ENCODE measurements around the gene BTRC. TPM values are rescaled to one million over a fixed set of nuclear protein-coding genes. Genes with fewer than 3 reads are reported as not detected.

The BTRC gene
- total RNA-seq, 2 donors from 2014 or later = 8.8 to 9.9 TPM

DNA sequence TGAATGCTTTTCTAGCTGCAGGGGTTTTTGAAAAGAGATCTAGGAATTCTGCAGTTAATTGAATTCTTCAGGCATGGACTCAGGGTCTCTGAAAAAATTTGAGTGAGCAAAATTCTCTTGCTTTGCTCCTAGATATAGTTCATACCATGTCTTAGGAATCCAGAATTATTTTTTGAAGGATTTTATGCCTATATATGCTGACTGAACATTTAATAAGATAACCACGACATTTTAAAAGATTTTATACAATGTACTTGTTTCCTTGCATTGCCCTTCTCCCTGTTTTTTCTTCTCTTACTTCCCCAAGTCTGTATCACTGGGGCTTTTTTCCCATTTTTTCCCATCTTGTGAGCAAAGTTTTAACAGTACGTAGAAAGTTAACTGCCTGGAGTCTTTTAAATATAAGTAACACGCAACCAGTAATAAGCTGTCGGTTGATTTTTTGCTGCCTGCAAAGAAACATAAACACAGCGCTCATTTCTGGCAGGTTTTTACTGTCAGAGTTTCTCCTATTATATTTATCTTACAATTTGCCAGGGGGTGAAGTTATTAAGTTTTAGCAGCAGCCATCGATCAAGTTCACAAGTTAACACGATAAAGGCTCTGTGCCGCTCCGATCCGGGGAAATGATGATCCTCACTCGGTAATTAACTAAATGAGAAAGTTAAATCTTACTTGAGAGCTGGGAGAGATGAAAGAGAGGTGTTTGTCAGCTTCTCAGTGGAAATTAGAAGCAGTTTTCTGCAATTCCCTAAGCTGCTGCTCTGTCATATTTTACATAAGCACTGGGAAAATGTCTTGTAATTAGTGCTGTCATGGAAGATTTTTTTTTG lies 153.1 kb downstream of the BTRC start:
- Histone ChIP-seq H3K27me3 (no peaks in the 10 kb centered on the region), H3K27ac (no peak overlapping the region), H3K4me3 (no peak overlapping the region), H3K9me3 (no peaks in the 10 kb centered on the region), H3K36me3 (replicated peaks in 1 of 2; ENCODE audit: insufficient read depth in 1 of 2, low read depth in 2 of 2) (no peaks in the 10 kb centered on the region), H3K4me1 (no peaks in the 10 kb centered on the region)
- intact Hi-C loops (cut with DNase I) = no loop called here
- TF ChIP-seq POLR2A (IDR thresholded peaks at IDR 0.05) = no peak
- TF ChIP-seq, protein P1, sequence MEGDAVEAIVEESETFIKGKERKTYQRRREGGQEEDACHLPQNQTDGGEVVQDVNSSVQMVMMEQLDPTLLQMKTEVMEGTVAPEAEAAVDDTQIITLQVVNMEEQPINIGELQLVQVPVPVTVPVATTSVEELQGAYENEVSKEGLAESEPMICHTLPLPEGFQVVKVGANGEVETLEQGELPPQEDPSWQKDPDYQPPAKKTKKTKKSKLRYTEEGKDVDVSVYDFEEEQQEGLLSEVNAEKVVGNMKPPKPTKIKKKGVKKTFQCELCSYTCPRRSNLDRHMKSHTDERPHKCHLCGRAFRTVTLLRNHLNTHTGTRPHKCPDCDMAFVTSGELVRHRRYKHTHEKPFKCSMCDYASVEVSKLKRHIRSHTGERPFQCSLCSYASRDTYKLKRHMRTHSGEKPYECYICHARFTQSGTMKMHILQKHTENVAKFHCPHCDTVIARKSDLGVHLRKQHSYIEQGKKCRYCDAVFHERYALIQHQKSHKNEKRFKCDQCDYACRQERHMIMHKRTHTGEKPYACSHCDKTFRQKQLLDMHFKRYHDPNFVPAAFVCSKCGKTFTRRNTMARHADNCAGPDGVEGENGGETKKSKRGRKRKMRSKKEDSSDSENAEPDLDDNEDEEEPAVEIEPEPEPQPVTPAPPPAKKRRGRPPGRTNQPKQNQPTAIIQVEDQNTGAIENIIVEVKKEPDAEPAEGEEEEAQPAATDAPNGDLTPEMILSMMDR (IDR thresholded peaks at IDR 0.05) = no peak
- ATAC-seq (no peak), DNase-seq (no peak)
- 78 to 90% methylated on average over 11 of the region's 11 CpGs for WGBS, 2 donors

DNA sequence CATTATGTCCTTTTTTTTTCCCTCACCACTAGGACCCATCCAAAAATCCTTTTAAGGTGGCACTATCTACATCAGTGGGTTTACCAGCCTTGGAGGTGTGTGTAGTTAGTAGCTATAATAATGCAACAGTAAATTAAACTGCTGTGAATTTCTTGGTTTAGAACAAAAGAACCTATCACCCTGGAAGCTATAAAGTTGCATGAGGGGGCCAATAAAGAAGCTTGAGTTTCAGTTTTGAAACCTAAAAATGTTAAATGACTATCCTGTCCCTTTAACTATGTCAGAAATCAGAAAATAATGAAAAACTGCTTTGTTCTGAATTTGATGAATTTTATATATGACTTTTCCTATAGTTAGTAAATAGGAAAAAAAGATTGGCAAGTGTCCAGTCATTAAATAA lies 153.9 kb downstream of the BTRC start:
- Histone ChIP-seq H3K36me3 (replicated peaks in 1 of 2; ENCODE audit: insufficient read depth in 1 of 2, low read depth in 2 of 2) (no peaks in the 10 kb centered on the region), H3K27me3 (no peaks in the 10 kb centered on the region), H3K4me3 (no peak overlapping the region), H3K27ac (no peak overlapping the region), H3K9me3 (no peaks in the 10 kb centered on the region), H3K4me1 (no peaks in the 10 kb centered on the region)
- ATAC-seq (no peak), DNase-seq (no peak)
- TF ChIP-seq, protein P1 (IDR thresholded peaks at IDR 0.05) = no peak
- TF ChIP-seq POLR2A (IDR thresholded peaks at IDR 0.05) = no peak
- intact Hi-C loops (cut with DNase I) = no loop called here

DNA sequence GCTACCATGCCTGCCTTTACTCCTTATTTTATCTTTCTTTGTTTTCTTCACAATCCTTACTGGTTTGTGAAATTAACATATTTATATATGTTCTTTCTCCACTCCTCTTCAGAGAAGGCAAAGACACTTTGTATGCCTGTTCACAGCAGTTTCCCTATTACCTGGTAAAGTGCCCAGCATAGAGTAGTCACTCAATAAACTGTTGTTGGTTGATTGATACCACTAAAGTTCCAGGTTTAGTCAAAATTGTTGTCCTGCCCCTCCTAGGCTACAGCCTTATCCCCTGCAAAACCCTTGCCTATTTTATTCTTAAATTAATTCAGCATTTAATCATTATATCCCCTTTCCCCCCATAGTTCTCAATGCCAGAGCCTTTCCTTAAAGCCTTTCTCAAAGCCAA lies 158.0 kb downstream of the BTRC start:
- ATAC-seq (no peak), DNase-seq (no peak)
- Histone ChIP-seq H3K4me1 (no peaks in the 10 kb centered on the region), H3K9me3 (no peaks in the 10 kb centered on the region), H3K4me3 (no peak overlapping the region), H3K27me3 (no peaks in the 10 kb centered on the region), H3K27ac (no peak overlapping the region), H3K36me3 (replicated peaks in 1 of 2; ENCODE audit: insufficient read depth in 1 of 2, low read depth in 2 of 2) (no peaks in the 10 kb centered on the region)
- TF ChIP-seq, protein P1 (IDR thresholded peaks at IDR 0.05) = no peak
- no peak for TF ChIP-seq POLR2A (IDR thresholded peaks at IDR 0.05)
- intact Hi-C loops (cut with DNase I) = no loop called here

DNA sequence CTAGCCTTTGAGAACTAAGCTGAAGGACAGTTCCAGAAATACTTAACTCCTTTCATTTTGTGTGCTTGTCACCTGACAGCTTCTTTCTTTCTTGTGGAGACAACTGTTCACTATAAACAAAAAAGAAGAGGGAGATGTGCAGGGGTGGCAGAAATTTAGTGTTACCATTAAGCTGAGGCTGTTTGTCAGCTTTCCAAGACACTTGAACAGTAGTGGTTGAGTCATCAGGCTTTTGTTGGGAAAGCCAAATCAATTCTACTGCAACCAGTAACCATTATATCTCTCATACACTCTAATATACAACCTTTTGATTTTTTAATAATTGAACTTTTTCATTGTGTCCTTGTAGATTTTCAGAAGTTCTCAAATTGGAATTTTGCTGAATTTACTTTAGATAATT lies 158.8 kb downstream of the BTRC start:
- DNase-seq = no peak
- intact Hi-C loops (cut with DNase I) = no loop called here

More for the DNA sequence above, 158.8 kb downstream of the BTRC start:
- TF ChIP-seq, protein P1 (IDR thresholded peaks at IDR 0.05) = no peak
- TF ChIP-seq POLR2A (IDR thresholded peaks at IDR 0.05) = no peak
- no peaks in the 10 kb centered on the region for H3K4me1 ChIP-seq
- no peak for ATAC-seq
- H3K27me3 ChIP-seq = no peaks in the 10 kb centered on the region
- no peak overlapping the region for H3K27ac ChIP-seq
- no peaks in the 10 kb centered on the region for H3K9me3 ChIP-seq
- H3K36me3 ChIP-seq (replicated peaks in 1 of 2; ENCODE audit: insufficient read depth in 1 of 2, low read depth in 2 of 2) = no peaks in the 10 kb centered on the region
- H3K4me3 ChIP-seq = no peak overlapping the region

Measured in body of pancreas (tissue), 4 donors.